SIG-M5 (cell line): ENCODE results near the gene TRIM64.
"Not testable (repeated sequence)": the region's sequence is repeated elsewhere in the genome, so short reads cannot be mapped to it uniquely, and the experiment has no call there.

Experiments used
- DNase-seq: peaks from one replicate; lab custom pipeline; 2025; lab: John Stamatoyannopoulos, UW

TRIM64 gene, protein sequence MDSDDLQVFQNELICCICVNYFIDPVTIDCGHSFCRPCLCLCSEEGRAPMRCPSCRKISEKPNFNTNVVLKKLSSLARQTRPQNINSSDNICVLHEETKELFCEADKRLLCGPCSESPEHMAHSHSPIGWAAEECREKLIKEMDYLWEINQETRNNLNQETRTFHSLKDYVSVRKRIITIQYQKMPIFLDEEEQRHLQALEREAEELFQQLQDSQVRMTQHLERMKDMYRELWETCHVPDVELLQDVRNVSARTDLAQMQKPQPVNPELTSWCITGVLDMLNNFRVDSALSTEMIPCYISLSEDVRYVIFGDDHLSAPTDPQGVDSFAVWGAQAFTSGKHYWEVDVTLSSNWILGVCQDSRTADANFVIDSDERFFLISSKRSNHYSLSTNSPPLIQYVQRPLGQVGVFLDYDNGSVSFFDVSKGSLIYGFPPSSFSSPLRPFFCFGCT

DNA sequence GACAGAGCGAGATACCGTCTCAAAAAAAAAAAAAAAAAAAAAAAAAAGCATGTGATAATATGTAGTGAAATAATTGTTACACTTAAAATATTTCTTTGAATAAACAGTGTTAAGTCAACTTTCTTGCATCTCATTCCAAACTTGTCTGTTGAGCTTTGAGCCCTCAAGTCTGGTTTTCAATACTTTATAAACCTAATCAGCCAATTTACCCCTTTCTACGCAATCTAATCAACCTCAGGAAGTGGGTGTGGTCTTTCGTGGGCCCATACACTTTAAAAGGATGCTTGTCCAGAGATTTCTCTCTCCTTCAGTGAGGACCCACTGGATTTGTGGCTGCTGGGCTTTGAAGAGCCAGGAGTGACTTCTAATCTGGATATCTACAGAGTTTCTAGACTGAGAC, at the start of gene TRIM64:
Gene TRIM64, plus strand, starts transcription at position 301 of the 400 bp plus-strand sequence. CDS start 2,467 bp downstream, outside the sequence.
- not testable (repeated sequence) for DNase-seq

DNA sequence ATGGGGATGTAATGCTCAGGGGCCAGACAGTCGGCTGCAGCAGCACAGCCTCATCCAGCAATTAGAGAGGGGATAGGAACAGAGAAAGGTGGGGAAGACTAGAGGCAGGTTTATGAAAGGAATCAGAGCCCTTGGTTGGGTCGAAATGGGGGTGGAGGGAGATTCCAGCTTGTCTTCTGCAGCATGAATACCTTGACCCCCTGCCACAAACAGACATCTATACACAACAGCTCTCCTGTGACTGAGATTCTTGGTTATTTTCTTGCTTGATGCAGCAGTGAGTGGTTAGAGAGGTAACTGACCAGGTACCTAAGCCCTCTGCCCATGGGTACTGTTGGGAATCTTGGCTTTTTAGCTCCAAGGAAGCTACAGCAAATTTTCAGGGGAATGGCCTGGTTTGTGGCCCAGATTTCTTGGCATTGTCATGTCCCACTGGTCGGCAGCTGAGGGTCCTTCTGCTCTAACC, 43.6 kb upstream of the TRIM64 start, which contains the start of gene TRIM49D1:
Gene TRIM49D1, minus strand, starts transcription at position 51 of the 466 bp plus-strand sequence. CDS start 4,535 bp downstream, outside the sequence.
- no peak for DNase-seq

DNA sequence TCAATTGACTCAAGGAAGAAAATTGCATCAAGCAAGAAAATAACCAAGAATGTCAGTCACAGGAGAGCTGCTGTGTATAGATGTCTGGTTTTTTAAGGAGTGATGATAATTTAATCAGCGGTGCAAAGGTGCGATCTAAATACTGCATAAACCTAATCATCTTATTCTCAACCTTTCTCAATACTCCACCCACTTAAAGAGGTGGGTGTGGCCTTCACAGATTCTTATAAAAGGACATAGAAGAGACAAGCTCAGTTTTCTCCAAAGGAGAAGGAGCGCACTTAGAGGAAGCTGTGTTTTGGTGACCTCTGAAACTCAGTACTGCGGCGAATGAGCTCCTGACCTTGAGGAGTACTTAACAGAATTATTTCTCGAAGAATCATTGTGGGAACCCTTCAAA, 42.1 kb upstream of the TRIM64 start, which contains the start of gene TRIM49D2:
Gene TRIM49D2, plus strand, starts transcription at position 301 of the 400 bp plus-strand sequence. CDS start 2,698 bp downstream, outside the sequence.
- DNase-seq: not testable (repeated sequence)

DNA sequence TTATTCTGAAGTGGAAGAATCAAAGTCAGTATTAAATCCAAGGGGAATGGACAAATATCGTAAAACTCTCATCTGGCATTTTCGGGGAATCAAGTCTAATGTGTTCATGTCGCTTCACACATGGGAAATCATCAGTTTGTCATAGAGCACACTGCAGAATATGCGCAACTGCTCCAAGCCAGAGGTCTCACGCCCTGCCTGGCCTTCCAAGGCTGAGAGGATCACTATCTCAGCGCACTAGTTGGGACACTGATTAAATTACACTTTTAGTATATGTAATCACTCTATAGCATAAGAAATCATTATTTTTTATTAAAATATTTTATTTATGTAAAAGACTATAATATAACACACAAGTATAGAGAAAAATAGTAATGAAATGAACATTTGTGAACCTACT, 5.0 kb upstream of the TRIM64 start:
- DNase-seq: not testable (repeated sequence)
